ENCODE data around the gene SPO11.

GRCh38 chr20:57347393-57347792 is 17.8 kb downstream of the SPO11 start:
- TF ChIP-seq CTCF (IDR thresholded peaks at IDR 0.05): no peak
- TF ChIP-seq EP300 (IDR thresholded peaks at IDR 0.05): no peak
- TF ChIP-seq POLR2A (IDR thresholded peaks at IDR 0.05; ENCODE audit: low read depth): no peak
- TF ChIP-seq POLR2AphosphoS5 (IDR thresholded peaks at IDR 0.05): no peak

Data from esophagus muscularis mucosa (tissue), 4 donors.